MM.1S (cell line): ENCODE measurements around the gene HTRA3.

Experiments used
- DNase-seq: peaks from one replicate; pipeline ENCODE4 v3.0.0-alpha.2; 2015
- H2AFZ ChIP-seq: fragments of 300-600 bp; sonication (generic); 2 replicates; pipeline ENCODE4 v1.6.0; 2016; ENCODE audit warnings: antibody characterized with exemption, low read length
- H3F3A ChIP-seq: fragments of 300-600 bp; sonication (generic); 2 replicates; pipeline ENCODE4 v1.6.1; 2016; ENCODE audit warnings: mild to moderate bottlenecking, antibody characterized with exemption, low read length, moderate library complexity, mixed read lengths; ENCODE audit not compliant: insufficient read depth
- H3K27ac ChIP-seq: fragments of 300-600 bp; sonication (generic); 2 replicates; pipeline ENCODE4 v1.5.1; 2016; ENCODE audit warnings: mild to moderate bottlenecking, low read length
- H3K27me3 ChIP-seq: fragments of 300-600 bp; sonication (generic); replicated peaks from 2 replicates; pipeline ENCODE4 v1.6.0; 2016; ENCODE audit warnings: low read length; ENCODE audit not compliant: insufficient read depth
- H3K36me3 ChIP-seq: fragments of 300-600 bp; sonication (generic); replicated peaks from 2 replicates; pipeline ENCODE4 v1.6.1; 2016; ENCODE audit warnings: mild to moderate bottlenecking, low read length, mixed read lengths; ENCODE audit not compliant: insufficient read depth
- H3K4me1 ChIP-seq: fragments of 300-600 bp; sonication (generic); 2 replicates; pipeline ENCODE4 v1.6.1; 2016; ENCODE audit warnings: low read length, mixed read lengths
- H3K4me2 ChIP-seq: fragments of 300-600 bp; sonication (generic); 2 replicates; pipeline ENCODE4 v1.6.0; 2016; ENCODE audit warnings: low read depth, low read length
- H3K4me3 ChIP-seq: fragments of 300-600 bp; sonication (generic); 2 replicates; pipeline ENCODE4 v1.5.1; 2016; ENCODE audit warnings: low read length, mixed read lengths
- H3K79me2 ChIP-seq: fragments of 300-600 bp; sonication (generic); 2 replicates; pipeline ENCODE4 v1.6.1; 2016; ENCODE audit warnings: mixed run types, low read length, mixed read lengths
- H3K9ac ChIP-seq: fragments of 300-600 bp; sonication (generic); 2 replicates; pipeline ENCODE4 v1.6.1; 2016; ENCODE audit warnings: low read length, mixed read lengths
- H3K9me2 ChIP-seq: fragments of 300-600 bp; sonication (generic); replicated peaks from 2 replicates; pipeline ENCODE4 v1.6.1; 2016; ENCODE audit warnings: mild to moderate bottlenecking, low read length, mixed read lengths; ENCODE audit not compliant: insufficient read depth
- H3K9me3 ChIP-seq: fragments of 300-600 bp; sonication (generic); replicated peaks from 2 replicates; pipeline ENCODE4 v1.6.1; 2016; ENCODE audit warnings: mild to moderate bottlenecking, low read length, mixed read lengths; ENCODE audit not compliant: insufficient read depth
- H4K20me1 ChIP-seq: fragments of 300-600 bp; sonication (generic); 2 replicates; pipeline ENCODE4 v1.6.1; 2016; ENCODE audit warnings: mild to moderate bottlenecking, low read length, moderate library complexity, mixed read lengths; ENCODE audit not compliant: insufficient read depth
- EZH2 ChIP-seq: fragments of 300-600 bp; sonication (generic); optimal IDR thresholded peaks from 2 replicates; pipeline ENCODE3; 2017; ENCODE audit warnings: low read depth, mild to moderate bottlenecking, antibody characterized with exemption, low read length, mixed read lengths
- EZH2phosphoT487 ChIP-seq: fragments of 300-600 bp; sonication (generic); IDR thresholded peaks from 2 replicates; pipeline ENCODE4 v1.6.1; 2018; ENCODE audit warnings: antibody characterized with exemption, low read length
- TF ChIP-seq, protein P1 (sequence below): fragments of 300-600 bp; sonication (generic); IDR thresholded peaks from 2 replicates; pipeline ENCODE4 v1.5.1; 2016; ENCODE audit warnings: antibody characterized with exemption, low read length, mixed read lengths

The HTRA3 gene

DNA sequence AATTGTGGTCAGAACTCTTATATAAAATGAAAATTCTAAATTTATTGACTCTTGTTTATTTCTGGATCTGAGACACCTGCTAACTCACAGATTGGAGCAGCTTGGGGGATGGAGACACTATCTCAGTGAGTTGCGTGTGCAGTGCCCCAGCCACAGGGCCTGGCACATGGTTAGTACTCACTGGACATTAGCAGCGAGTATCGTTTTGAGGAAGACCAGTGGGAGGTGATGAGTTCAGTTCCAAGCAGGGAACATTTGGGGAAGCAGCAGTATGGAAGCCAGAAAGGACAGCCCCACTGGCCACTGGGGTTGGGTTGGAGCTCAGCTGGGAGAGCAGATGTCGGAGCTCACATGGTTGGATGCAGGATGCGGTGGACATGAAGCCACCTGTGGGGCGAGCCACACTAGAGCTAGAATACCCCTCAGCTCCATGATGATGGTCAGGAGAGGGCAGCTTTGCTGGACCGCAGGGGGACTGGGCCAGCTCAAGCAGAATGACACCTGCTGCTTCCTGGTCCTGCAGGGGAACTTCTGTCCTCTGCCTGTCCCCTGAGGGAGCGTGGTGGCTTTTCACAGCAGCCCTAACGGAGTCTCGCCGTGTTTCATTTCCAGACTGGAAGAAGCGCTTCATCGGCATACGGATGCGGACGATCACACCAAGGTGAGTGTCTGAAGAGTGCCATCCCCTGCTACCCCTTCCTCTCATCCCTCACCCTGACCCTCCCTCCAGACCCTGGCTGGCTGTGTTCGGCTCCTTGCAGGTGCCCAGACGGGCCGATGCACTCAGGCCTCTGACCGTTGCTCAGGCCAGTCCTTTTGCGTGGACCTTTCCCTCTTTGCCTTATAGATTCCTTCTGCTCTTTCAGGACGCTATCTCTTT, 32.5 kb downstream of the HTRA3 start:
- no peak for DNase-seq
- Histone ChIP-seq H3K4me3 (no peak overlapping the region), H3K9ac (no peak overlapping the region), H2AFZ (no peak overlapping the region), H3K9me2 (no peaks in the 10 kb centered on the region), H3K27me3 (peaks cover 96% of the 10 kb centered on the region), H3K4me1 (no peaks in the 10 kb centered on the region), H3K79me2 (no peaks in the 10 kb centered on the region), H3K4me2 (no peak overlapping the region), H3F3A (no peaks in the 10 kb centered on the region), H3K27ac (no peak overlapping the region), H4K20me1 (no peaks in the 10 kb centered on the region), H3K9me3 (no peaks in the 10 kb centered on the region), H3K36me3 (no peaks in the 10 kb centered on the region)
- no peak for TF ChIP-seq EZH2
- TF ChIP-seq, protein P1, sequence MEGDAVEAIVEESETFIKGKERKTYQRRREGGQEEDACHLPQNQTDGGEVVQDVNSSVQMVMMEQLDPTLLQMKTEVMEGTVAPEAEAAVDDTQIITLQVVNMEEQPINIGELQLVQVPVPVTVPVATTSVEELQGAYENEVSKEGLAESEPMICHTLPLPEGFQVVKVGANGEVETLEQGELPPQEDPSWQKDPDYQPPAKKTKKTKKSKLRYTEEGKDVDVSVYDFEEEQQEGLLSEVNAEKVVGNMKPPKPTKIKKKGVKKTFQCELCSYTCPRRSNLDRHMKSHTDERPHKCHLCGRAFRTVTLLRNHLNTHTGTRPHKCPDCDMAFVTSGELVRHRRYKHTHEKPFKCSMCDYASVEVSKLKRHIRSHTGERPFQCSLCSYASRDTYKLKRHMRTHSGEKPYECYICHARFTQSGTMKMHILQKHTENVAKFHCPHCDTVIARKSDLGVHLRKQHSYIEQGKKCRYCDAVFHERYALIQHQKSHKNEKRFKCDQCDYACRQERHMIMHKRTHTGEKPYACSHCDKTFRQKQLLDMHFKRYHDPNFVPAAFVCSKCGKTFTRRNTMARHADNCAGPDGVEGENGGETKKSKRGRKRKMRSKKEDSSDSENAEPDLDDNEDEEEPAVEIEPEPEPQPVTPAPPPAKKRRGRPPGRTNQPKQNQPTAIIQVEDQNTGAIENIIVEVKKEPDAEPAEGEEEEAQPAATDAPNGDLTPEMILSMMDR = no peak
- no peak for TF ChIP-seq EZH2phosphoT487

DNA sequence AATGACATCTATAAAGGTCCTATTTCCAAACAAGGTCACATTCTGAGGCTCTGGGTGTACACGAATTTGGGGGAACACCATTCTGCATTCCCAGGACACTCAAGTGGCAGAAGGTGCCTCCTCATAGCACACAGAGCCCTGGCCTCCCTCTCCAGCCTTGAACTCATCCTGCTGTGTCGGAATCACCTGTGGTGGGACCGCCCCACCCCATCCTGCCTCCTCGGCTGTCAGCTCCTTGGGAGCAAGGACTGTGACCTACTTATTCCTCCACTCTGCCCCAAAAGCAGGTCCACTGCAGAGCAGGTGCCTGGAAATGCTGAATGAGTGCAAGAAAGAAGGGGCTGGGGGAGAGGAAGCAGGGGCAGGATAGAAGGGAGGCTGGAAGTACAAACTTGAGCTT, 33.5 kb downstream of the HTRA3 start:
- Histone ChIP-seq H3K9me2 (no peaks in the 10 kb centered on the region), H3K27me3 (peaks cover 96% of the 10 kb centered on the region), H3K4me3 (no peak overlapping the region), H3F3A (no peaks in the 10 kb centered on the region), H3K4me2 (no peak overlapping the region), H3K27ac (no peak overlapping the region), H4K20me1 (no peaks in the 10 kb centered on the region), H3K9ac (no peak overlapping the region), H3K4me1 (no peaks in the 10 kb centered on the region), H3K9me3 (no peaks in the 10 kb centered on the region), H2AFZ (no peak overlapping the region), H3K79me2 (no peaks in the 10 kb centered on the region), H3K36me3 (no peaks in the 10 kb centered on the region)
- TF ChIP-seq, protein P1 = no peak
- no peak for TF ChIP-seq EZH2
- no peak for TF ChIP-seq EZH2phosphoT487
- DNase-seq = no peak

DNA sequence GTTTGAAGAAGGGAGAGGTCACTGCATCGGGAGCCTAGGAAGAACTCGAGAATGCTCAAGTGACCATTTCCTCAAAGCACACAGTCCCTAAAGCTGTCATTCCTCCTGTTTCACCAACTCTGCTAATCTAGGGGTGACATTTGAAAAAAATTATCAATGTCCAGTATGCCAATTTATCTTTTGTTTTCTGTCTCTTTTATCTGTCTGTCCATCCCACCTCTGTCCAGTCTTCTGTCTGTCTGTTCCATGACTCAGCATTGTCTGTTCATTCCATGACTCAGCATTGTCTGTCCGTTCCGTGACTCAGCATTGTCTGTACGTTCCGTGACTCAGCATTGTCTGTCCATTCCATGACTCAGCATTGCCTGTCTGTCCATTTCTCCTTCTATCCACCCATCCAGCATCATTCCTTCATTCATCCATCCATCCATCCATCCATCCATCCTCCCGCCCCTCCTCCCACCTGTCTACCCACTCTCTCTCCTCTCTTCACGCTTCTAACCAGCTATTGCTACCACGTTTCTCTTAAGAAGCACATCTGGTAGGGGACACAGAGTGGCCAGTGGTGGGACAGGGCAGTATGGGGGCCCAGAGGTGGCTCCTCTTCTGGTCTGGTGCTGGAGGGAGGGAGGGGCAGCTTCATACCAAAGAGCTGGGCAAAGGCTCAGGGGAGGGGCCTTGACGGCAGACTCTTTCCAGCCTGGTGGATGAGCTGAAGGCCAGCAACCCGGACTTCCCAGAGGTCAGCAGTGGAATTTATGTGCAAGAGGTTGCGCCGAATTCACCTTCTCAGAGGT, 34.1 kb downstream of the HTRA3 start:
- H3K27ac ChIP-seq = no peak overlapping the region
- DNase-seq = no peak
- no peak overlapping the region for H2AFZ ChIP-seq

More for the DNA sequence above, 34.1 kb downstream of the HTRA3 start:
- Histone ChIP-seq H3F3A (no peaks in the 10 kb centered on the region), H3K79me2 (no peaks in the 10 kb centered on the region), H3K4me1 (no peaks in the 10 kb centered on the region), H3K9ac (no peak overlapping the region), H3K36me3 (no peaks in the 10 kb centered on the region), H3K9me2 (no peaks in the 10 kb centered on the region), H4K20me1 (no peaks in the 10 kb centered on the region), H3K27me3 (peaks cover 96% of the 10 kb centered on the region), H3K4me3 (no peak overlapping the region), H3K4me2 (no peak overlapping the region), H3K9me3 (no peaks in the 10 kb centered on the region)
- TF ChIP-seq, protein P1 = no peak
- TF ChIP-seq EZH2phosphoT487 = no peak
- TF ChIP-seq EZH2 = no peak
